ENCODE measurements around the gene GABBR2. TPM values are rescaled to one million over a fixed set of nuclear protein-coding genes. Genes with fewer than 3 reads are reported as not detected.

Gene GABBR2
- total RNA-seq, 3 donors from 2014 or later, result not detected

DNA sequence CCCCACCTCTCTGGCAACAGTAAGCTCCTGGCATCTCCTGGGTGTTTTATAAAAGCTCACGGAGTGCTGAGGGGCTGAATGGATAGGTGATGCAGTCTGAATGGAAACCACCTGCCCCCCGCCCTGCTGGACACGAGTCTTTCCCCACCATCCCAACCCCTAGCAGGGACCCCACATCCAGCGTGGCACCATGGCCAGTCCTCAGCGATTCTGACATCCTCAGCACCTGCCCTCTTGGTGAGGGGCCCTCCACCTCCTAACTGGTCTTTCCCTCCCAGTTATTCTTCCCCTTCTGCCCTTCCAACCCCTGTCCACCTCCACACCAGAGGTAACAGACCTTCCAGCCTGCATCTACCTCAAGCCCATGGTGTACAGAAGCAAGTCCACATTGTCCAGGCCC, 38.7 kb upstream of the GABBR2 start:
- no peaks in the 10 kb centered on the region for H3K9me3 ChIP-seq
- H3K4me3 ChIP-seq, result no peak overlapping the region
- H3K4me1 ChIP-seq, result no peaks in the 10 kb centered on the region
- intact Hi-C loops (cut with DNase I; ENCODE audit: low total_unique reads), result no loop called here
- no peak for DNase-seq (ENCODE audit: low spot score in 2 of 2)
- no peak overlapping the region for H3K27ac ChIP-seq
- no peaks in the 10 kb centered on the region for H3K27me3 ChIP-seq
- H3K36me3 ChIP-seq, result no peaks in the 10 kb centered on the region
- TF ChIP-seq POLR2AphosphoS5 (IDR thresholded peaks at IDR 0.05), result no peak
- TF ChIP-seq, protein P1, sequence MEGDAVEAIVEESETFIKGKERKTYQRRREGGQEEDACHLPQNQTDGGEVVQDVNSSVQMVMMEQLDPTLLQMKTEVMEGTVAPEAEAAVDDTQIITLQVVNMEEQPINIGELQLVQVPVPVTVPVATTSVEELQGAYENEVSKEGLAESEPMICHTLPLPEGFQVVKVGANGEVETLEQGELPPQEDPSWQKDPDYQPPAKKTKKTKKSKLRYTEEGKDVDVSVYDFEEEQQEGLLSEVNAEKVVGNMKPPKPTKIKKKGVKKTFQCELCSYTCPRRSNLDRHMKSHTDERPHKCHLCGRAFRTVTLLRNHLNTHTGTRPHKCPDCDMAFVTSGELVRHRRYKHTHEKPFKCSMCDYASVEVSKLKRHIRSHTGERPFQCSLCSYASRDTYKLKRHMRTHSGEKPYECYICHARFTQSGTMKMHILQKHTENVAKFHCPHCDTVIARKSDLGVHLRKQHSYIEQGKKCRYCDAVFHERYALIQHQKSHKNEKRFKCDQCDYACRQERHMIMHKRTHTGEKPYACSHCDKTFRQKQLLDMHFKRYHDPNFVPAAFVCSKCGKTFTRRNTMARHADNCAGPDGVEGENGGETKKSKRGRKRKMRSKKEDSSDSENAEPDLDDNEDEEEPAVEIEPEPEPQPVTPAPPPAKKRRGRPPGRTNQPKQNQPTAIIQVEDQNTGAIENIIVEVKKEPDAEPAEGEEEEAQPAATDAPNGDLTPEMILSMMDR (IDR thresholded peaks at IDR 0.05), result no peak
- no peak for TF ChIP-seq POLR2A (IDR thresholded peaks at IDR 0.05)

DNA sequence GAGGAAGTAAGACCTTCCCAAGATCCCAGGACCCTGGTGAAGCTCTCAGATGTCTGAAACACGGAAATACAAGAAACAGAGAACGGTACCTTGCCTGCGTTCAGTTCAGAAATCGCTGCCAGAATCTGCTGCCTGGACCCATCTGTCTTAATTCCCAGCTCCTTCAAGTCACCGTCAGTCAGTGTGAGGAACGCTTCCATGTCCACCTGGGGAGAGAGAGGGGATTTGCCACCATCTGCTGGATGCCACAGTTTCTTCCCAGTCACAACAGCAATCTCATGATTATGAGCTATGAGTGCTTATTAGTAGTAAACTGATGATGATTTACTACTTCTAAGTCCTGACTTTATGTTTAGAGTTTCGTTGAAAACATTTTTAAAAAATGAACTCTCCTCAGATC, 36.7 kb upstream of the GABBR2 start:
- intact Hi-C loops (cut with DNase I; ENCODE audit: low total_unique reads), result no loop called here
- no peaks in the 10 kb centered on the region for H3K36me3 ChIP-seq
- no peaks in the 10 kb centered on the region for H3K27me3 ChIP-seq
- H3K27ac ChIP-seq, result no peak overlapping the region
- H3K4me1 ChIP-seq, result no peaks in the 10 kb centered on the region
- TF ChIP-seq POLR2A (IDR thresholded peaks at IDR 0.05), result no peak
- TF ChIP-seq POLR2AphosphoS5 (IDR thresholded peaks at IDR 0.05), result no peak
- TF ChIP-seq, protein P1 (IDR thresholded peaks at IDR 0.05), result no peak
- H3K4me3 ChIP-seq, result no peak overlapping the region
- no peak for DNase-seq (ENCODE audit: low spot score in 2 of 2)
- no peaks in the 10 kb centered on the region for H3K9me3 ChIP-seq

DNA sequence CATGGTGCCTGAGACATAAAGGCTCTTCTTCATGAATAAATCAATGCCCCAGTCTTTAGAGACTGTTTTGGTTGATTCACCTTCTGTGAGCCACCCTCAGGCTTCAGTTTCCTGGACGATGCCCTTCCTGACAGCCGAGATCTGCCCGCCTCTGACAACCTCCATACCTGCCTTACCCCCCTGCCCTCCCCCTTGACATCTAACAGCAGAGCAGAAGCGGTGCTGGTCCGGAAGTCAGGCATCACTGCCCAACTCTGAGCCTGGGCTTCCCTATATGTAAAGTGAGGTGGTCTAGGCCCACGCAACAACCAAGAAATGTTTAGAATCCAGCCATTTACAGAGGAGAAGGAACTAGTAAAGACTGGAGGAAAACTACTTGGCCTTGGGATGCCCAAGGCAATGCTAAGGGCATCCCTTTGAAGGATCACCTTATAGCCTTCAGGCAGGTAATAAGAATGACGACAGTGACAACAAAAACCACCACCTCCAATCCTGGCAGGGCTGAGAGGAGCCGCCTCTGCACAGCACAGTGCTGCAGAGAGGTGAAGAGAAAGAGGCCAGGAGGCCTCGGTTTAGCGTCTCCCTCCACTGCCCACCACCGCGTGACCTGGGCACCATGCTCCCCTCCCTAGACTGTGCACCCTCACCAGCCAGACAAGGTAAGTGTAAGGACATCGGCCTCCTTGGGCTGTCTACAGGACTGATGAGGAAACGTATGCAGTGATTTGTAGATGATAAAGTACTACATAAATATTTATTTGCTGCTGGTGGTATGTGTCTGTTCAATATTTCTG, 35.3 kb upstream of the GABBR2 start:
- Histone ChIP-seq H3K4me1 (no peaks in the 10 kb centered on the region), H3K27ac (no peak overlapping the region), H3K4me3 (no peak overlapping the region), H3K36me3 (no peaks in the 10 kb centered on the region), H3K27me3 (no peaks in the 10 kb centered on the region), H3K9me3 (no peaks in the 10 kb centered on the region)
- intact Hi-C loops (cut with DNase I; ENCODE audit: low total_unique reads), result no loop called here
- TF ChIP-seq, protein P1 (IDR thresholded peaks at IDR 0.05), result no peak
- no peak for DNase-seq (ENCODE audit: low spot score in 2 of 2)

DNA sequence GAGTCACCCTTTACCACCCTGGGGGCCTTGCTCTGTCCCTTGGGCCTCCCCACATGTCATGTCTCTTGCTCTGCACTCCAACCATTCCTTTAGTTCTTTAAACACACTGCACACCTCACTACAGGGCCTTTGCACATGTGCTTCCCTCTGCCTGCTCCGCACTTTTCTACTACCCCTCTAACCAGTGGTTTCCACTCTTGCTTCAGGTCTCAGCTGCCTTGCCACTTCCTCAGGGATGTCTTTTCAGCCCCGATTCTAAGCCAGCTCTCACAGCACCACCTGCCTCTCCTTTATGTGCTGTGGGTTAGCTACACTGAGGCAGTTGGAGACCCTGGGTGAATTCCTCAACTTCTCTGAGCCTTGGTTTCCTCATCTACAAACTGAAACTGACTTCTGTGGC, 34.6 kb upstream of the GABBR2 start:
- TF ChIP-seq POLR2AphosphoS5 (IDR thresholded peaks at IDR 0.05) (no peak), POLR2A (IDR thresholded peaks at IDR 0.05) (no peak)
- TF ChIP-seq, protein P1 (IDR thresholded peaks at IDR 0.05), result no peak
- no peak for DNase-seq (ENCODE audit: low spot score in 2 of 2)
- Histone ChIP-seq H3K27ac (no peak overlapping the region), H3K9me3 (no peaks in the 10 kb centered on the region), H3K4me1 (no peaks in the 10 kb centered on the region), H3K36me3 (no peaks in the 10 kb centered on the region), H3K27me3 (no peaks in the 10 kb centered on the region), H3K4me3 (no peak overlapping the region)
- intact Hi-C loops (cut with DNase I; ENCODE audit: low total_unique reads), result no loop called here

DNA sequence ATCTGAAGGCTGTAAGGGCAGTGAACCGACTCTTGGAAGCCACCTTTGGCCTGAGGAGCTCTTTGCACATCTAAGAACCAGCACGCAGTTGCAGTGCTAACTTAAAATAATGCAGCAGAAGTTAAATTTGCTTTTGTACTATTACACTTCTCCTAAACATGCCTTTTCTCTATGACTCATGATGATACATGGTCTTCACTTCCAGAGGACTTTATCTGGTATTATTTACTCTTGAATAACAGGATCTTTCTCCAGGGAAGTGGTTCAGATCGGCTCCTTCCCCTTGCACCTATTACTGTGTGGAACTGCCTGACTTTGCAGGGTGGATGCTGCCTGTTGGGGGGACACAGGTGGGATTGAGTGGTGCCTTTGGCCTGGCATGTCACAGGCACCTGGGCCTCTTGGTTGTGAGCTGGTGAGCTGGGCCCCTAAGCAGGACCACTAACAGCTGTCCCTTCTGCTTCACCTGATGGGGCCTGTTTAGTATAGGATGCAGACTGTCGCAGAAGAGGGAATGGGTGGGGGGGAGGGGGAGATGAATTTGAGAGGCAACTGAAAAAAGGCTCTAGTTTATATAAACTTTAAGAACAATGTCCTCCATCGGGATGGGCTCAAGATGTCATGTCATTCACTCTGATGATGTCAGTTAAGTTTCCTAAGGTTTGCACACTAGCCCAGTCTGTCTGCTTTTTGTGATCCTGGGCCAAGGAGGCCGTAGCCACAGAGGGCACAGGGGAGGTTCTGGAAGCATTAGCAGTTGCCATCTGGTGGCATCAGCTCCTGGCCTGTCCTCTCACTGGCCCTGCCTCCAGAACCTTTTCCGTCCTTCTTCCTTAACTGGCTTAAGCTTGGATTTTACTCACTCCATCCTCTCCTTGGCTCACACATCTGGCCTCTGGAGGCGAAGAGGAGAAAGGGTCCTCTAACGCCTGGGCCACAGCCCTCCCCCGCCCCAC, 33.9 kb upstream of the GABBR2 start:
- Histone ChIP-seq H3K4me1 (no peaks in the 10 kb centered on the region), H3K27ac (no peak overlapping the region), H3K4me3 (no peak overlapping the region), H3K36me3 (no peaks in the 10 kb centered on the region), H3K27me3 (no peaks in the 10 kb centered on the region), H3K9me3 (peaks cover 0 to 4% of the 10 kb centered on the region in 2 donors)
- no peak for DNase-seq (ENCODE audit: low spot score in 2 of 2)
- intact Hi-C loops (cut with DNase I; ENCODE audit: low total_unique reads), result no loop called here
- TF ChIP-seq POLR2AphosphoS5 (IDR thresholded peaks at IDR 0.05) (no peak), POLR2A (IDR thresholded peaks at IDR 0.05) (no peak)
- TF ChIP-seq, protein P1 (IDR thresholded peaks at IDR 0.05), result no peak

Data from breast epithelium (tissue), 4 donors.